Activated CD4-positive, alpha-beta T cell treated with anti-CD3 and anti-CD28 coated beads, Interleukin-2, amount 50 U/mL, for 48 hours (primary cell): ENCODE measurements around the gene NDUFAB1.
"Not testable (repeated sequence)": the region's sequence is repeated elsewhere in the genome, so short reads cannot be mapped to it uniquely, and the experiment has no call there.

Source experiments
- DNase-seq, 2 experiments: peaks; one replicate each; pipeline ENCODE4 v3.0.0-alpha.2; 2020

NDUFAB1 gene

GRCh38 chr16:23549938-23550337, 46.2 kb downstream of the NDUFAB1 start:
- DNase-seq = no peak

- DNase-seq = no peak
These were observed 51.7 kb downstream of the NDUFAB1 start for GRCh38 chr16:23544436-23544835.

DNA sequence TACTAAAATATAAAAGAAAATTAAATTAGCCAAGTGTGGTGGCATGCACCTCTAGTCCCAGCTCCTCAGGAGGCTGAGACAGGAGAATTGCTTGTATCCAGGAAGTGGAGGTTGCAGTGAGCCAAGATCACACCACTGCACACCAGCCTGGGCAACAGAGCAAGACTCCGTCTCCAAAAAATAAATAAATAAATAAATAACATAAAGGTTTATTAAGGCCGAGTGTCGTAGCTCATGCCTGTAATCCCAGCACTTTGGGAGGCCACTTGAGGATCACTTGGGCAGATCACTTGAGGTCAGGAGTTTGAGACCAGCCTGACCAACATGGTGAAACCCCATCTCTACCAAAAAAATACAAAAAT, 55.3 kb downstream of the NDUFAB1 start:
- DNase-seq = not testable (repeated sequence)

DNA sequence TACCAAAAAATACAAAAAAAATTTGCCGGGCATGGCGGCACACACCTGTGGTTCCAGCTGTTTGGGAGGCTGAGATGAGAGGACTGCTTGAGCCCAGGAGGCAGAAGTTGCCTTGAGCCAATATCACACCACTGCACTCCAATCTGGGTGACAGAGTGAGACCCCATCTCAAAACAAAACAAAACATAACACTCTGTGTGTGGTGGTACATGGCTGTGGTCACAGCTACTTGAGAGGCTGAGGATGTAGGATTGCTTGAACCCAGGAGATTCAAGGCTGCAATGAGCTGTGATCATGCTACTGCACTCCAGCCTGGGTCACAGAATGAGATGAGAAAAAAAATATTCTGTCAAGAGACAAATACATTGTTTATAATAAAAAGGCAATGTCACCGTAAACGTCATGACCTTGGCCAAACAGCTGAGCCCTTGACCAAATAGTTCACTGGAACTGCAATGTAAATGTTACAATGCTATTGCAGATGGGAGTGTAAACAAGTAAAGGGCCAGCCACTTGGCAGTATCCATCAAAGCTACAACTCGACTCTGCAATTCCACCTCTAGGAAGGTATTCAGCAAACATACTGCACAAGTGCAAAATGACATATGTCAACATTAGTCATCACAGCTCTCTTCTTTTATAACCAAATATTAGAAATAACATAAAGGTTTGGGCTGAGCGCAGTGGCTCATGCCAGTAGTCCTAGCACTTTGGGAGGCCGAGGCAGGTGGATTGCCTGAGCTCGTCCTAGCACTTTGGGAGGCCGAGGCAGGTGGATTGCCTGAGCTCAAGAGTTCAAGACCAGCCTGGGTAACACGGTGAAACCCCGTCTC, 55.9 kb downstream of the NDUFAB1 start:
- DNase-seq = no peak

GRCh38 chr16:23538919-23539278, 57.2 kb downstream of the NDUFAB1 start:
- no peak for DNase-seq

- DNase-seq = no peak
These were observed 58.7 kb downstream of the NDUFAB1 start for GRCh38 chr16:23537390-23537789.

DNA sequence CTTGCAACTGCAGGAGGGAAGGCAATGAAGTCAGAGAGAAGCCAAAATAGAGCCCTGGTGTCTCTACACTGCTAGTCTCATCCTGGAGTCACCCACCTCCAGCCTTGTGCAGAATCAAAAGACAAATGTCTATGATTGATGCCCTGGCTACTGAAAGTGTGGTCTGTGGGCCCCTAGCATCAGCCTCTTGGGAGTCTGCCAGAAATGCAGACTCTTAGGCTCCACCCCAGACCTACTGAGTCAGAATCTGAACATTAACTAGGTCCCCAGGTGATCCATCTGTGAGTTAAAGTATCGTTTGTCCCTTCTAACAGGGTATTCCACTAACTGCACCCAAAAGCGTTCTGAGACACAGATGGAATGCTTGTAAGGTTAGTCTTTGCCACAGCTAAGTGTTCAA, 60.2 kb downstream of the NDUFAB1 start:
- DNase-seq = no peak

GRCh38 chr16:23534868-23535860, 61.0 kb downstream of the NDUFAB1 start:
- no peak for DNase-seq

DNA sequence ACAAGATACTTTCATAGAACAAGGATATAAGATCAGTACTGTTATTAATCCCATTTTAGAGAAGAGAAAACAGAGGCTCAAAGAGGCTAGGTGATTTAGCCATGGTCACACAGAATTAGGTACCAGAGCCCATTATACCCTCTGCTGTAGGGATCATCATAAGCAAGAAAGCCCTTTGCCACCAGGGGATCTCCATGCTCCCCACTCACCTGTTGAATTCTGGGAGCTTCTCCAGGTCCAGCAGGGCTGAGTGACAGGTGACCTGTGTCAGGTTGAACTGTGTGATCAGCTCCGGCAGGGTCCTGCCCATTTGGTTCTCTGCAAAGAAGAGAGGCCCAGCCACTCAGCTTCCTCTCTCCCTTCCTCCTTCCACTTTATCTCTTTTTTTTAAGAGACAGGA, 63.7 kb downstream of the NDUFAB1 start:
- no peak for DNase-seq
